Lower lobe of right lung (tissue), 2 donors: ENCODE data around the gene BIRC3. TPM values are rescaled to one million over a fixed set of nuclear protein-coding genes. Genes with fewer than 3 reads are reported as not detected.
"Not testable (repeated sequence)": the region's sequence is repeated elsewhere in the genome, so short reads cannot be mapped to it uniquely, and the experiment has no call there.

Experiments used
- ATAC-seq, 2 donors: fragments of 200-7000 bp; cut with Tn5 transposase; one replicate each; pipeline ENCODE4 v1.9.1; 2020 to 2022; ENCODE audit warnings: mild to moderate bottlenecking in 2 of 2, moderate library complexity in 2 of 2
- DNase-seq: peaks from one replicate; pipeline ENCODE4 v3.0.0-alpha.2; 2020
- H3K27ac ChIP-seq: fragments of 200-600 bp; one replicate; pipeline ENCODE4 v1.8.0; 2022
- H3K27me3 ChIP-seq: fragments of 200-600 bp; one replicate; pipeline ENCODE4 v1.8.0; 2022; ENCODE audit warnings: low read depth
- H3K36me3 ChIP-seq: fragments of 200-600 bp; one replicate; pipeline ENCODE4 v1.8.0; 2022; ENCODE audit warnings: mild to moderate bottlenecking
- H3K4me1 ChIP-seq: fragments of 200-600 bp; one replicate; pipeline ENCODE4 v1.8.0; 2022
- H3K4me3 ChIP-seq: fragments of 200-600 bp; one replicate; pipeline ENCODE4 v1.8.0; 2022; ENCODE audit warnings: mild to moderate bottlenecking
- H3K9me3 ChIP-seq: fragments of 200-600 bp; one replicate; pipeline ENCODE4 v1.8.0; 2022
- intact Hi-C: fragments of 100-400 bp; cut with DNase I; formaldehyde crosslinking; loops from one replicate; pipeline ENCODE4 v1.11.0; 2022
- total RNA-seq: library from RNA; stranded (reverse); fragmentation: NEBNext Ultra II Directional; extraction: Animal tissue kit (Norgen Biotek cat#: 25700); gene quantifications from one replicate; pipeline ENCODE4 v1.2.1, GENCODE V29; 2021
- TF ChIP-seq, protein P1 (sequence below): fragments of 200-600 bp; IDR thresholded peaks from one replicate; pipeline ENCODE4 v1.8.0; 2022; ENCODE audit warnings: antibody characterized with exemption, mild to moderate bottlenecking
- donor health status: DM: no; HTN: yes; CAD: no; lungs with severe emphysema.

Gene BIRC3
- total RNA-seq, 1 donor from 2014 or later = 17.8 TPM

DNA sequence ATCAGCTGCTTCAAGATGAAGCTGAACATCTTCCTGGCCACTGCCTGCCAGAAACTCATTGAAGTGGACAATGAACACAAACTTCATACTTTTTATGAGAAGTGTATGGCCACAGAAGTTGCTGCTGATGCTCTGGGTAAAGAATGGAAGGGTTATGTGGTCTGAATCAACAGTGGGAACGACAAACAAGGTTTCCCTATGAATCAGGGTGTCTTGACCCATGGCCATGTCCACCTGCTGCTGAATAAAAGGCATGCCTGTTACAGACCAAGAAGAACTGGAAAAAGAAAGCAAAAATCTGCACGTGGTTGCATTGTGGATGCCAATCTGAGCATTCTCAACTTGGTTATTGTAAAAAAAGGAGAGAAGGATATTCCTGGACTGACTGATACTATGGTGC lies 22.2 kb upstream of the BIRC3 start:
- intact Hi-C loops = no loop called here

DNA sequence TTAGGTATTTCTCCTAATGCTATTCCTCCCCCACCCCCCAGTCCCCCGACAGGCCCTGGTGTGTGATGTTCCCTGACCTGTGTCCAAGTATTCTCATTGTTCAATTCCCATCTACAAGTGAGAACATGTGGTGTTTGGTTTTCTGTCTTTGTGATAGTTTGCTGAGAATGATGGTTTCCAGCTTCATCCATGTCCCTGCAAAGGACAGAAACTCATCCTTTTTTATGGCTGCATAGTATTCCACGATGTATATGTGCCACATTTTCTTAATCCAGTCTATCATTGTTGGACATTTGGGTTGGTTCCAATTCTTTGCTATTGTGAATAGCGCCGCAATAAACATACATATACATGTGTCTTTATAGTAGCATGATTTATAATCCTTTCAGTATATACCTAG lies 20.5 kb upstream of the BIRC3 start:
- H3K9me3 ChIP-seq, DNase-seq, H3K27me3 ChIP-seq, H3K4me1 ChIP-seq, H3K27ac ChIP-seq, H3K36me3 ChIP-seq, intact Hi-C loops, H3K4me3 ChIP-seq, ATAC-seq: not testable (repeated sequence)

More for the DNA sequence above, 22.2 kb upstream of the BIRC3 start:
- H3K4me1 ChIP-seq = peaks cover 6% of the 10 kb centered on the region
- no peak overlapping the region for H3K4me3 ChIP-seq
- DNase-seq (no peak), ATAC-seq (no peak)
- no peaks in the 10 kb centered on the region for H3K36me3 ChIP-seq
- no peaks in the 10 kb centered on the region for H3K9me3 ChIP-seq
- H3K27ac ChIP-seq = no peak overlapping the region
- no peaks in the 10 kb centered on the region for H3K27me3 ChIP-seq
- TF ChIP-seq, protein P1, sequence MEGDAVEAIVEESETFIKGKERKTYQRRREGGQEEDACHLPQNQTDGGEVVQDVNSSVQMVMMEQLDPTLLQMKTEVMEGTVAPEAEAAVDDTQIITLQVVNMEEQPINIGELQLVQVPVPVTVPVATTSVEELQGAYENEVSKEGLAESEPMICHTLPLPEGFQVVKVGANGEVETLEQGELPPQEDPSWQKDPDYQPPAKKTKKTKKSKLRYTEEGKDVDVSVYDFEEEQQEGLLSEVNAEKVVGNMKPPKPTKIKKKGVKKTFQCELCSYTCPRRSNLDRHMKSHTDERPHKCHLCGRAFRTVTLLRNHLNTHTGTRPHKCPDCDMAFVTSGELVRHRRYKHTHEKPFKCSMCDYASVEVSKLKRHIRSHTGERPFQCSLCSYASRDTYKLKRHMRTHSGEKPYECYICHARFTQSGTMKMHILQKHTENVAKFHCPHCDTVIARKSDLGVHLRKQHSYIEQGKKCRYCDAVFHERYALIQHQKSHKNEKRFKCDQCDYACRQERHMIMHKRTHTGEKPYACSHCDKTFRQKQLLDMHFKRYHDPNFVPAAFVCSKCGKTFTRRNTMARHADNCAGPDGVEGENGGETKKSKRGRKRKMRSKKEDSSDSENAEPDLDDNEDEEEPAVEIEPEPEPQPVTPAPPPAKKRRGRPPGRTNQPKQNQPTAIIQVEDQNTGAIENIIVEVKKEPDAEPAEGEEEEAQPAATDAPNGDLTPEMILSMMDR = no peak

DNA sequence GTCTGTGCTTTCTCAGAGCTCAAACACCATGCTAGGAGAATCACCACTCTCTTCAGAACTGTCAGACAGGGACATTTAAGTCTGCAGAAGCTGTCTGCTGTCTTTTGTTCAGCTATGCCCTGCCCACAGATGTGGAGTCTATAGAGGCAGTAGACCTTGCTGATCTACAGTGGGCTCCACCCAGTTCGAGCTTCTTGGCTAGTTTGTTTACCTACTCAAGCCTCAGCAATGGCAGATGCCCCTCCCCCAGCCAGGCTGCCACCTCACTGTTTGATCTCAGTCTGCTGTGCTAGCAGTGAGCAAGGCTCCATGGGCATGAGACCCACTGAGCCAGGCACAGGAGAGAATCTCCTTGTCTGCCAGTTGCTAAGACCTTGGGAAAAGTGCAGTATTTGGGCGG lies 16.4 kb upstream of the BIRC3 start:
- H3K4me1 ChIP-seq, H3K27ac ChIP-seq, H3K27me3 ChIP-seq, intact Hi-C loops, H3K4me3 ChIP-seq, ATAC-seq, H3K36me3 ChIP-seq: not testable (repeated sequence)
- peaks cover 10% of the 10 kb centered on the region for H3K9me3 ChIP-seq
- peak; percentile 55 for DNase-seq

DNA sequence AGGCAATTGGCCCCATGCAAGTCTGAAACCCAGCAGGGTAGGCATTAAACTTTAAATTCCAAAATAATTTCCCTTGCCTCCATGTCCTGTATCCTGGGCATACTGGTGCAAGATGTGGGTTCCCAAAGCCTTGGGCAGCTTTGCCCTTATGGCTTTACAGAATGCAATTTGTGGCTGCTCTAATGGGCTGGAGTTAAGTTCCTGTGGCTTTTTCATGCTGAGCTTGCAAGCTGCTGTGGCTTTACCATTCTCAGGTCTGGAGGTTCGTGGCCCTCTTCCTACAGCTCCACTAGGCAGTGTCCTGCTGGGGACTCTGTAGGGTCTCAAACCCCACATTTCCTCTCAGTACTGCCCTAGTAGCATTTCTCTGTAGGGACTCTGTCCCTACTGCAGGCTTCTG lies 15.0 kb upstream of the BIRC3 start:
- Histone ChIP-seq H3K4me3 (no peak overlapping the region), H3K36me3 (no peaks in the 10 kb centered on the region), H3K27me3 (no peaks in the 10 kb centered on the region), H3K4me1 (peaks cover 20% of the 10 kb centered on the region), H3K9me3 (peaks cover 10% of the 10 kb centered on the region), H3K27ac (no peak overlapping the region)
- DNase-seq (no peak), ATAC-seq (no peak)
- TF ChIP-seq, protein P1 = no peak
- intact Hi-C loops = no loop called here

DNA sequence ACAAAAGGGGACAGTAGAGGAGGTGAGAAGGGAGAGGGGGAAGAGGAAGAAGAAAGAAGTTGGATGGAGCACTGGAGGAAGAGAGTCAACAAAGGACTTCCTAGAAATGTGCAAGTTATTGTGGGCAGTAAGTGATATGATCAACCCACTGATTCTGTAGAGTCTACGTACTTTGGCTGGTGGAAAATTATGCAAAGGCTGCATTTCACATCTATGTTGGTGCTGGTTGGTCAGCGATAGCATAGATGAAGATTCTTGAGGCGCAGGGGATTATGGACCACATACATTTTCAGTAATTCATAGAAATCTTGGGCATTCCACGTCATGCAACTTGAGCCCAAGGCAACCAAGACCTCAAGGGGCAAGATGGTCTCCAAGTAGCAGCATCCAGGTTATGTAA lies 12.6 kb upstream of the BIRC3 start:
- H3K4me3 ChIP-seq = no peak overlapping the region
- intact Hi-C loops = no loop called here
- DNase-seq = no peak
- no peaks in the 10 kb centered on the region for H3K36me3 ChIP-seq
- H3K4me1 ChIP-seq = peaks cover 24% of the 10 kb centered on the region
- H3K9me3 ChIP-seq = peaks cover 10% of the 10 kb centered on the region
- no peak for ATAC-seq
- H3K27ac ChIP-seq = no peak overlapping the region
- no peaks in the 10 kb centered on the region for H3K27me3 ChIP-seq
- TF ChIP-seq, protein P1 = no peak

DNA sequence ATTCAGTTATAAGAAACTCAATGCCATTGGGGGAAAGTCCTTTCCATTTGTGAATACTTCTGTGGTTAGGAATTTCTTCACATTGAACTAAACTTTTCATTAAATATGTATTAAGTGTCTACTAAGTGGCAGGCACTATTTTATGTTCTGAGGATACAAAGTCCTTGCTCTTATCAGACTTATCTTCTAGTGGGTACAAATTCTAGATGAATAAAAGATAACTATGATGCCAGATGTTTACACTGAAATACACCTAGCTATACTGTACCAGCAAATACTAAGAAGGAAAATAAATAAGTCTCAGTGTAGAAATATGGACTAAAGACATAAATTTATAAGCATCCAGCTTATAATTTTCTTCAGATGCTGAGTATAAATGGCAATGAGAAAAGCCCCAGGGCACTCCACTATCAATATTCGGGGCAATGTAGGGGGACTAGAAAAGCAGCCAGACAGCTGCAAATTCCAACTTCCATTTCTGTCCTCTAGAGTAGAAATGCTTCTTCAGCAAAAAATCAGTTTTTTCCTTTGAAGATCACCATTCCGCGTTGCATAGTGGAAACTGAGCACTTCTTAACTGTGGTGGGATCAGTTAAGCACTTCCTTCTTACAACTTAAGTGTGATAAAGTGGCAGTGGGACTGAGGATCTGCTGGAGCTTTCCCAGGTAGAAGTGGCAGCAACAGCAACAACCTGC lies 11.8 kb upstream of the BIRC3 start:
- no peaks in the 10 kb centered on the region for H3K27me3 ChIP-seq
- TF ChIP-seq, protein P1 = no peak
- DNase-seq = no peak
- H3K4me3 ChIP-seq = no peak overlapping the region
- H3K27ac ChIP-seq = peak overlapping the region; percentile 77
- intact Hi-C loops = no loop called here
- peak in 1 of 2 donors; percentile 16 for ATAC-seq
- H3K9me3 ChIP-seq = peaks cover 10% of the 10 kb centered on the region
- no peaks in the 10 kb centered on the region for H3K36me3 ChIP-seq
- peaks cover 24% of the 10 kb centered on the region for H3K4me1 ChIP-seq
